Measurements from ENCODE around the gene PRRT3. TPM values are rescaled to one million over a fixed set of nuclear protein-coding genes. Genes with fewer than 3 reads are reported as not detected.

PRRT3 gene
- total and polyA plus RNA-seq, 9 of the 15 experiments (the other 6 are each of a cell fraction or from before 2014, with no cell fraction given): 0.06 to 1.9 (median 1.2) TPM

DNA sequence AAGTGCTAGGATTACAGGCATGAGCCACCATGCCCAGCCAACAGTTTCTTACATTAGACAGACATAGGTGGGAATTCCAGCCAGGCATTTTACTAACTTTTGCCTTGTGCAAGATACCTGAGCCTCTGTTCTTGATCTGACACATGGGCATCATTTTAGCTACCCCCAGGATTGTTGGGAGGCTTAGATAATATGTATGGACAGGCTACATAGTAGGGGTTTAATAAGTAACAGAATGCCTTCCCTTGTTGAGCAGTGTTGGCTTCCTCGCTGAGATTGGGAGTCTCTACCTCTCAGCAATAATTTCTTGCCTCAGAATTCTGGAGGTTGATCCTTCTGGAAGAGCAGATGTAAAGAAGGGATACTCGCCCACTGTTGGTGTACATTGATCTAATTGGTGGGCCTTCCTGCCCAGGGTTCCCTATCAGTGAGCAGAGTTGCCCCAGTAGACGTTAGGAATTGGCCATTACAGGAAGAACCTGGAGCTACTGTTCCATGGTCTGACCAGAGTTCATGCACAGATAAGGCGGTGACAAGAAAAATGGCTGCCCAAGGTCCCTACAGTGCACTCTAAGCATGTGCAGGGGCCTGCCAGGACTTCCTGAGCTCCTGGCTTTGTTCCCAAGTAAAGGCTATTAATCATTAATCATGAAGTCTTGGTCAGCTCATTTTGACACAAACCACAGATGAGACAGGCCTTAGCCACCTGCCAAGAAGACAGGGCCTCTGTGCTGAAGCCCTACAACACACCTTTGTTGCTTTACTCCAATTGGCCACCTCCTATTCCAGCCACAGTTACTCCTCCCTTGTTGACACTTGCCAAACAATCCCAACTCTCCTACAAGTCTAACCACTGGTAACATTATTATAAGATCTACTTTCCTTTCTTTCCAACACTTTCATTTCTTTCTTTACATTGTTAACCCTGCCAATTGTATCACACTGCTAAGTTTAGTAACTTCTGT lies 54.5 kb downstream of the PRRT3 start (continued):
- TF ChIP-seq, protein P1, sequence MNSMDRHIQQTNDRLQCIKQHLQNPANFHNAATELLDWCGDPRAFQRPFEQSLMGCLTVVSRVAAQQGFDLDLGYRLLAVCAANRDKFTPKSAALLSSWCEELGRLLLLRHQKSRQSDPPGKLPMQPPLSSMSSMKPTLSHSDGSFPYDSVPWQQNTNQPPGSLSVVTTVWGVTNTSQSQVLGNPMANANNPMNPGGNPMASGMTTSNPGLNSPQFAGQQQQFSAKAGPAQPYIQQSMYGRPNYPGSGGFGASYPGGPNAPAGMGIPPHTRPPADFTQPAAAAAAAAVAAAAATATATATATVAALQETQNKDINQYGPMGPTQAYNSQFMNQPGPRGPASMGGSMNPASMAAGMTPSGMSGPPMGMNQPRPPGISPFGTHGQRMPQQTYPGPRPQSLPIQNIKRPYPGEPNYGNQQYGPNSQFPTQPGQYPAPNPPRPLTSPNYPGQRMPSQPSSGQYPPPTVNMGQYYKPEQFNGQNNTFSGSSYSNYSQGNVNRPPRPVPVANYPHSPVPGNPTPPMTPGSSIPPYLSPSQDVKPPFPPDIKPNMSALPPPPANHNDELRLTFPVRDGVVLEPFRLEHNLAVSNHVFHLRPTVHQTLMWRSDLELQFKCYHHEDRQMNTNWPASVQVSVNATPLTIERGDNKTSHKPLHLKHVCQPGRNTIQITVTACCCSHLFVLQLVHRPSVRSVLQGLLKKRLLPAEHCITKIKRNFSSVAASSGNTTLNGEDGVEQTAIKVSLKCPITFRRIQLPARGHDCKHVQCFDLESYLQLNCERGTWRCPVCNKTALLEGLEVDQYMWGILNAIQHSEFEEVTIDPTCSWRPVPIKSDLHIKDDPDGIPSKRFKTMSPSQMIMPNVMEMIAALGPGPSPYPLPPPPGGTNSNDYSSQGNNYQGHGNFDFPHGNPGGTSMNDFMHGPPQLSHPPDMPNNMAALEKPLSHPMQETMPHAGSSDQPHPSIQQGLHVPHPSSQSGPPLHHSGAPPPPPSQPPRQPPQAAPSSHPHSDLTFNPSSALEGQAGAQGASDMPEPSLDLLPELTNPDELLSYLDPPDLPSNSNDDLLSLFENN (IDR thresholded peaks at IDR 0.05; ENCODE audit: low read depth in 2 of 2, low read length in 2 of 2): no peak
- TF ChIP-seq PTRF (tag; IDR thresholded peaks at IDR 0.05) (peak; percentile 61; the same call in 1 of the 2 replicates), ZEB2 (IDR thresholded peaks at IDR 0.05) (no peak), TAF1 (IDR thresholded peaks at IDR 0.05; ENCODE audit: control insufficient read depth, extremely low read depth, insufficient read depth, low read length, severe bottlenecking) (no peak), FUS (optimal IDR thresholded peaks at IDR 0.05; ENCODE audit: low read depth, low read length) (no peak), CXXC5 (CRISPR knock-in tag; IDR thresholded peaks at IDR 0.05) (peak; percentile 54), HDAC1 (IDR thresholded peaks at IDR 0.05) (peak in 1 of 2 experiments; percentile 17; a peak in 1 of 4 replicates), OTX1 (CRISPR knock-in tag; IDR thresholded peaks at IDR 0.05) (no peak), ZBTB17 (CRISPR knock-in tag; IDR thresholded peaks at IDR 0.05) (peak; percentile 52; the same call in 1 of the 2 replicates), SMAD1 (IDR thresholded peaks at IDR 0.05; ENCODE audit: low read depth, low read length, partially characterized antibody) (no peak), RBM14 (IDR thresholded peaks at IDR 0.05; ENCODE audit: borderline replicate concordance, insufficient read depth, low read depth, low read length) (no peak), TBL1XR1 (IDR thresholded peaks at IDR 0.05; ENCODE audit: low read length in 2 of 2) (0 out of 4 replicates have a peak, but pooled peaks of 1 of the 2 experiments have one; percentile 23), GABPA (tag; conservative IDR thresholded peaks at IDR 0.05; ENCODE audit: low read depth) (peak; percentile 50; the same call in 1 of the 2 replicates), L3MBTL2 (IDR thresholded peaks at IDR 0.05) (peak; percentile 91), MAFK (IDR thresholded peaks at IDR 0.05; ENCODE audit: low read length) (peak; percentile 16; the same call in 1 of the 2 replicates), ZNF146 (CRISPR knock-in tag; IDR thresholded peaks at IDR 0.05; ENCODE audit: unreplicated experiment) (no peak)
- TF ChIP-seq, protein P2, sequence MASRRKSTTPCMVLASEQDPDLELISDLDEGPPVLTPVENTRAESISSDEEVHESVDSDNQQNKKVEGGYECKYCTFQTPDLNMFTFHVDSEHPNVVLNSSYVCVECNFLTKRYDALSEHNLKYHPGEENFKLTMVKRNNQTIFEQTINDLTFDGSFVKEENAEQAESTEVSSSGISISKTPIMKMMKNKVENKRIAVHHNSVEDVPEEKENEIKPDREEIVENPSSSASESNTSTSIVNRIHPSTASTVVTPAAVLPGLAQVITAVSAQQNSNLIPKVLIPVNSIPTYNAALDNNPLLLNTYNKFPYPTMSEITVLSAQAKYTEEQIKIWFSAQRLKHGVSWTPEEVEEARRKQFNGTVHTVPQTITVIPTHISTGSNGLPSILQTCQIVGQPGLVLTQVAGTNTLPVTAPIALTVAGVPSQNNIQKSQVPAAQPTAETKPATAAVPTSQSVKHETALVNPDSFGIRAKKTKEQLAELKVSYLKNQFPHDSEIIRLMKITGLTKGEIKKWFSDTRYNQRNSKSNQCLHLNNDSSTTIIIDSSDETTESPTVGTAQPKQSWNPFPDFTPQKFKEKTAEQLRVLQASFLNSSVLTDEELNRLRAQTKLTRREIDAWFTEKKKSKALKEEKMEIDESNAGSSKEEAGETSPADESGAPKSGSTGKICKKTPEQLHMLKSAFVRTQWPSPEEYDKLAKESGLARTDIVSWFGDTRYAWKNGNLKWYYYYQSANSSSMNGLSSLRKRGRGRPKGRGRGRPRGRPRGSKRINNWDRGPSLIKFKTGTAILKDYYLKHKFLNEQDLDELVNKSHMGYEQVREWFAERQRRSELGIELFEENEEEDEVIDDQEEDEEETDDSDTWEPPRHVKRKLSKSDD (conservative IDR thresholded peaks at IDR 0.05; ENCODE audit: low read length): 0 out of 2 replicates have a peak, but pooled peaks have one; percentile 51
- TF ChIP-seq, protein P3, sequence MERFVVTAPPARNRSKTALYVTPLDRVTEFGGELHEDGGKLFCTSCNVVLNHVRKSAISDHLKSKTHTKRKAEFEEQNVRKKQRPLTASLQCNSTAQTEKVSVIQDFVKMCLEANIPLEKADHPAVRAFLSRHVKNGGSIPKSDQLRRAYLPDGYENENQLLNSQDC (CRISPR knock-in tag; IDR thresholded peaks at IDR 0.05): no peak

Data from K562 (cell line).